ENCODE results near the gene SH3BP4. TPM values are rescaled to one million over a fixed set of nuclear protein-coding genes. Genes with fewer than 3 reads are reported as not detected.

Gene SH3BP4
- total RNA-seq, 1 donor from 2014 or later, result 29.6 TPM

DNA sequence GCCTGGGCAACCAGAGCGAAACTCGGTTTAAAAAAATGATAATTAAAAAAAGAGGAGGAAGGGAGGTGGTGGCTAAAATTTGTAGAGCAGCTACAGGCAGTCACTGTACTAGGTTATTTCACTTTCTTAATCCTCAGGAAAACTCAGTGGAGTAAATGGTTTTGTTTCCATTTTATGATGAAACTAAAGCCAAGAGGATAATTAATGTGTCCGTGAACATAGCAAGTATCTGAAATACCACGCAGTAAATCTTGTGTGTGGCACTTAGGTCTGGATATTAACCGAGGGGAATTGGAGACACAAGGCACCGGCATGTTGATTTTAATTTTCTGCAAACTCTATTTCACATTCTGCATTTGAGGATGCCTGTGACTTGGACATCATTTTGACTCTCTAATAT lies 14.5 kb downstream of the SH3BP4 start:
- DNase-seq, result no peak
- no peak for TF ChIP-seq CTCF (IDR thresholded peaks at IDR 0.05)
- Histone ChIP-seq H3K4me1 (no peaks in the 10 kb centered on the region), H3K27ac (no peak overlapping the region), H3K36me3 (no peaks in the 10 kb centered on the region), H3K4me3 (no peak overlapping the region), H3K27me3 (no peaks in the 10 kb centered on the region), H3K9me3 (no peaks in the 10 kb centered on the region)
- ATAC-seq, result no peak
- intact Hi-C loops (cut with DNase I), result no loop called here

GRCh38 chr2:234967201-234967869 lies 15.5 kb downstream of the SH3BP4 start:
- no peak overlapping the region for H3K4me3 ChIP-seq
- H3K4me1 ChIP-seq, result no peaks in the 10 kb centered on the region
- H3K9me3 ChIP-seq, result no peaks in the 10 kb centered on the region
- no peaks in the 10 kb centered on the region for H3K27me3 ChIP-seq
- ATAC-seq (no peak), DNase-seq (no peak)
- H3K36me3 ChIP-seq, result no peaks in the 10 kb centered on the region
- TF ChIP-seq CTCF (IDR thresholded peaks at IDR 0.05), result no peak
- intact Hi-C loops (cut with DNase I), result no loop called here
- no peak overlapping the region for H3K27ac ChIP-seq

DNA sequence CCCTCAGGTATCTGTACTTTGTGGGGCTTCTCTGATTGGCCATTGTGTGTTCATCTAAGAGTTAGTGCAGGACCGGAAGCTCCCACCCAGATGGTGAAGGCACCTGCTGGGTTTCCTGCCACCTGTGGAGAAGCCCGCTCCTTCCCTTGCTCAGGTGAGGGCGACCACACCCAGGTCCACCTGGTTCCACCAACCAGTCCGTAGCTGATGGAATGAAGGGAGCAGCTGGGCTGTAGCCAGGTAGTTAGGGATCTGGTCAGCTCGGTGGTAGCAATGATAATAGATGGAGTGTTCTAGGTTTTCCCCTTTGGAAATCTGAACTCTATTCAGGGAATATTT lies 16.0 kb downstream of the SH3BP4 start:
- ATAC-seq (no peak), DNase-seq (no peak)
- Histone ChIP-seq H3K9me3 (no peaks in the 10 kb centered on the region), H3K27ac (no peak overlapping the region), H3K4me1 (no peaks in the 10 kb centered on the region), H3K4me3 (no peak overlapping the region), H3K27me3 (no peaks in the 10 kb centered on the region), H3K36me3 (no peaks in the 10 kb centered on the region)
- no peak for TF ChIP-seq CTCF (IDR thresholded peaks at IDR 0.05)
- intact Hi-C loops (cut with DNase I), result no loop called here

- H3K27me3 ChIP-seq, result no peaks in the 10 kb centered on the region
- intact Hi-C loops (cut with DNase I), result no loop called here
- H3K27ac ChIP-seq, result no peak overlapping the region
- ATAC-seq, result peak; percentile 9
- no peak for DNase-seq
- H3K36me3 ChIP-seq, result no peaks in the 10 kb centered on the region
- no peaks in the 10 kb centered on the region for H3K9me3 ChIP-seq
- H3K4me1 ChIP-seq, result no peaks in the 10 kb centered on the region
- H3K4me3 ChIP-seq, result no peak overlapping the region
- no peak for TF ChIP-seq CTCF (IDR thresholded peaks at IDR 0.05)
Observed at GRCh38 chr2:234968631-234969305, 17.0 kb downstream of the SH3BP4 start.

DNA sequence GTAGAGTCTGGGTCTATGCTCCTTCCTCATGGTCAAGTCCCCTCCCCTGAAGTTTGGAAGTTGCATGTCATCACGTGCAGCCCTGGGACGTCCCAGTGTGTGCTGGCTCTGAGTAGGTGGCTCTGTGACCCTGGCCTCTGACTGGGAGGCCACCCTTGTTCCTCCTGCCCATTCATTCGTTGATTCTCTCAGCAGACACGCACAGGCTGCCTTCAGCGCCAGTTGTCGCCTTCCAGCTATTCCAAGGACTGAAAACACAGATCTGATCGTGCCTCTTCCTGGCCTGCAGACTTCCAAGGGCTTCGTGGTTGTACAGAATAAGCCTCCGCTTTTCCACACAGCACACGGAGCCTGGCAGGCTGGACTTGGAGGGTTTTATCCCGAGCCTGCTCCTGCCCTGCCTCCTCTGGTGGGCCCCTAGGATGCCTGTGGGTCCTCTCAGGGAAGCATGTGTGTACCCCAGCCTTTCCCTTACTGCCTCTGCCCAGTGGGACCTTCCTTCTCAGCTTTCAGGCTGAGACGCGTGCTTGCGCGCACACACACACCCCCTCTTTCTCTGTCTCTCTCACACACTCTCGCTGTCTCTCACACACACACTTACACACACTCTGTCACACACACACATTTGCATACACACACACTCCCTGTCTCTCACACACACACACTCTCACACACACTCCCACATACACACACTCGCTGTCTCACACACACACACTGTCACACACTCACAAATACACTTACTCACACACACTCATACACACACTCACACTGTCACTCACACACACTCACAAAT lies 17.7 kb downstream of the SH3BP4 start:
- ATAC-seq (peak; percentile 40), DNase-seq (no peak)
- Histone ChIP-seq H3K27ac (no peak overlapping the region), H3K4me3 (no peak overlapping the region), H3K9me3 (no peaks in the 10 kb centered on the region), H3K4me1 (peaks cover 3% of the 10 kb centered on the region), H3K27me3 (no peaks in the 10 kb centered on the region), H3K36me3 (no peaks in the 10 kb centered on the region)
- no peak for TF ChIP-seq CTCF (IDR thresholded peaks at IDR 0.05)
- intact Hi-C loops (cut with DNase I), result no loop called here

All from upper lobe of right lung (tissue), 1 donor.